Measurements from ENCODE around the gene DSTYK.

Gene DSTYK

GRCh38 chr1:205192287-205192686, 19.2 kb downstream of the DSTYK start:
- Histone ChIP-seq H3K4me3 (ENCODE audit: low read length in 2 of 2) (no peak overlapping the region), H3K9me3 (ENCODE audit: control insufficient read depth in 2 of 2, low read length in 2 of 2) (no peaks in the 10 kb centered on the region), H3K36me3 (ENCODE audit: control insufficient read depth in 2 of 2, insufficient read depth in 2 of 2, low read length in 2 of 2) (peaks cover 4 to 8% of the 10 kb centered on the region in 2 donors), H3K9ac (ENCODE audit: low read depth in 1 of 2, low read length in 2 of 2) (no peak overlapping the region), H3K27me3 (ENCODE audit: control insufficient read depth in 2 of 2, insufficient read depth in 2 of 2, low read length in 2 of 2) (no peaks in the 10 kb centered on the region), H3K4me1 (ENCODE audit: control insufficient read depth in 2 of 2, insufficient read depth in 2 of 2, low read length in 2 of 2) (no peaks in the 10 kb centered on the region), H3K27ac (ENCODE audit: low read depth in 2 of 2, low read length in 2 of 2) (no peak overlapping the region)

DNA sequence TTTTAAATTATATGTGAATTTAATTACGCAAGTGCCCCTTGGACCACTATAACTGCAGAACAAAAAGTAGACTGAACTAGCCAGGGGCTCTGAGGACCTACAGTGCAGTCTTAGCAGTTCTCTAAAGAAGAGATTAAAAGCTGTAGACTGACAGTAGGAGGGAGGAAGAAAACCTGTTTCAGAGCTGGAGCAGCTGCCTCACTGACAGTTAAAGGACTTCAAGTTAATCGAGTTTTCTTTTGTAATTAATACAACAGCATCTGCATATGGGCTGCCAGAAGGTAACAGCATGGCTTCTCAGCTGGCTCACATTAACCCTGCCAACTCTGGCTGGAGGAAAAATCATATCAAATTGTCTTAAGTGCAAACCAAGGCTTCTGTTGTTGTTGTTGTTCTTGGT, 19.9 kb downstream of the DSTYK start:
- Histone ChIP-seq H3K4me1 (ENCODE audit: control insufficient read depth in 2 of 2, insufficient read depth in 2 of 2, low read length in 2 of 2) (no peaks in the 10 kb centered on the region), H3K9ac (ENCODE audit: low read depth in 1 of 2, low read length in 2 of 2) (no peak overlapping the region), H3K4me3 (ENCODE audit: low read length in 2 of 2) (no peak overlapping the region), H3K27me3 (ENCODE audit: control insufficient read depth in 2 of 2, insufficient read depth in 2 of 2, low read length in 2 of 2) (no peaks in the 10 kb centered on the region), H3K36me3 (ENCODE audit: control insufficient read depth in 2 of 2, insufficient read depth in 2 of 2, low read length in 2 of 2) (peaks cover 4 to 11% of the 10 kb centered on the region in 2 donors), H3K9me3 (ENCODE audit: control insufficient read depth in 2 of 2, low read length in 2 of 2) (no peaks in the 10 kb centered on the region), H3K27ac (ENCODE audit: low read depth in 2 of 2, low read length in 2 of 2) (no peak overlapping the region)

DNA sequence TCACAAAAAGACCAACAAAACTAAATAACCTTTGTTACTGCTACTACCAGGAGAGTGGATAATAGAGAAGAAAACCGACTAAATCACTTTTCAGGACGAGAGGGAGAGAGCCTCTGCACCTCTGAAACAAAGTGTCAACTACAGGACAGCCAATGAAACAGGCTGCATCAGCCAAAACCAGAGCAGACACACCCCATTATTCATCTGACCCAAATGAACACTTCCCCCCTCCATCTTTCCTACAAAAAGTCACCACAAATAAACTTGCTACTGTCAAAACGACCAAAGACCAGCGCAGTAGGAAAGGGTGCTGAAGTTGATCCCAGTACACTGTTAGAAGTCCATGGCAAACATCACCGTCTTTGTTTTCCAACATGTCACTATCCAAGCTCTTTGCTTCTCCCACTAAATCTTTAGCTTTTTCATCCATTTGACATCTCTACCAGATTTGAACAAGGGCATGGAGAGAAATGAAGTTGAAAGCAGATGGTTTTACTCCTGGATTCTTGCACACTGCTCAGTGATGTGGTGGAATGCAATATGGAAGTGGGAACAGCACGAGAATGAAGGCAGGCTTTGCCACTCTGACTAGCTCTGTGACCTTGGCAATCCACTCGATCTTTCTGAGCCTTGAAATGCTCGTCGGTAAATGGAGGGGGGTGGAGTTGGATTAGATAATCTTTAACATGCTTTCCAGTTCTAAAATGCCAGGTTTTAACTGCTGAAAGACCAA, 20.5 kb downstream of the DSTYK start:
- Histone ChIP-seq H3K27ac (ENCODE audit: low read depth in 2 of 2, low read length in 2 of 2) (no peak overlapping the region), H3K27me3 (ENCODE audit: control insufficient read depth in 2 of 2, insufficient read depth in 2 of 2, low read length in 2 of 2) (no peaks in the 10 kb centered on the region), H3K4me1 (ENCODE audit: control insufficient read depth in 2 of 2, insufficient read depth in 2 of 2, low read length in 2 of 2) (no peaks in the 10 kb centered on the region), H3K9me3 (ENCODE audit: control insufficient read depth in 2 of 2, low read length in 2 of 2) (no peaks in the 10 kb centered on the region), H3K4me3 (ENCODE audit: low read length in 2 of 2) (no peak overlapping the region), H3K9ac (ENCODE audit: low read depth in 1 of 2, low read length in 2 of 2) (no peak overlapping the region), H3K36me3 (ENCODE audit: control insufficient read depth in 2 of 2, insufficient read depth in 2 of 2, low read length in 2 of 2) (peaks cover 4 to 11% of the 10 kb centered on the region in 2 donors)

DNA sequence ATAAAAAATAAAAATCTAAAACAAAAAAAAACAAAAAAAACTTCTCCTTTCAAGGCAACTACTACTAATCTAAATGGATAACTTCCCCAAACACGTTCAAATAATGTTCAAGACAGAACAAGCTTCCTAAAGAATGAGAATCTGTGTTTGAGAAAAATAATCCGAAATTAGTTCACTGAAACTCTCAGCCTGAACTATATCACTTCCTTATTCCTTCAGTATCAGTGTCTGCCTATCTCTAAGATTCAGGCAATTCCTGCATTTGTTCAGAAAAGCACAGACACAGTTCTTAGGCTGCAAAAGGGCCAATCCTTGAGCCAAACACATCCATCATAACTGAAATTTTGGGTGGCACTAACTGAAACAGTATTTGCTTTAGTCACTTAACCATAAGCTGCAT, 22.4 kb downstream of the DSTYK start:
- H3K9me3 ChIP-seq (ENCODE audit: control insufficient read depth in 2 of 2, low read length in 2 of 2): no peaks in the 10 kb centered on the region
- no peak overlapping the region for H3K27ac ChIP-seq (ENCODE audit: low read depth in 2 of 2, low read length in 2 of 2)
- H3K27me3 ChIP-seq (ENCODE audit: control insufficient read depth in 2 of 2, insufficient read depth in 2 of 2, low read length in 2 of 2): no peaks in the 10 kb centered on the region
- peaks cover 4 to 6% of the 10 kb centered on the region in 2 donors for H3K36me3 ChIP-seq (ENCODE audit: control insufficient read depth in 2 of 2, insufficient read depth in 2 of 2, low read length in 2 of 2)
- H3K4me3 ChIP-seq (ENCODE audit: low read length in 2 of 2): no peak overlapping the region
- no peak overlapping the region for H3K9ac ChIP-seq (ENCODE audit: low read depth in 1 of 2, low read length in 2 of 2)
- no peaks in the 10 kb centered on the region for H3K4me1 ChIP-seq (ENCODE audit: control insufficient read depth in 2 of 2, insufficient read depth in 2 of 2, low read length in 2 of 2)

DNA sequence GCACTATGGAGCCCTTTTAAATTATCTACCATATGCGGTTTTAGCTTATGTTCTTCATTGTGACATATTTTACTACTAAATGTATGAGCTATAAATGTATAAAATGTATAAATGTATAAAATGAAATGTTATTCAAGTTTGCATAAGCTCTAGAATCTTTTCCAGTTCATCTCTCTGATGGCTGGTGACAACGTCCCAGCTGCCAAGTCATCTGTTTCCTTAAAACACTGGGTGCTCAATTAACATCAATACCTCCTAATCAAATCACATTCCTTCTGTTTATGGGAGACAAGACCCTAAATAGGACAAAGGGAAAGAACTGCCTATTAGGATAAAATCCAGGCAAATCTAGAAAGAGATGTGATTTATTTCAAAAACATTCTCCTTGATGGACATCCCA, 22.9 kb downstream of the DSTYK start:
- Histone ChIP-seq H3K9me3 (ENCODE audit: control insufficient read depth in 2 of 2, low read length in 2 of 2) (no peaks in the 10 kb centered on the region), H3K9ac (ENCODE audit: low read depth in 1 of 2, low read length in 2 of 2) (no peak overlapping the region), H3K27me3 (ENCODE audit: control insufficient read depth in 2 of 2, insufficient read depth in 2 of 2, low read length in 2 of 2) (no peaks in the 10 kb centered on the region), H3K36me3 (ENCODE audit: control insufficient read depth in 2 of 2, insufficient read depth in 2 of 2, low read length in 2 of 2) (peaks cover 4 to 6% of the 10 kb centered on the region in 2 donors), H3K27ac (ENCODE audit: low read depth in 2 of 2, low read length in 2 of 2) (no peak overlapping the region), H3K4me1 (ENCODE audit: control insufficient read depth in 2 of 2, insufficient read depth in 2 of 2, low read length in 2 of 2) (no peaks in the 10 kb centered on the region), H3K4me3 (ENCODE audit: low read length in 2 of 2) (no peak overlapping the region)

- H3K36me3 ChIP-seq (ENCODE audit: control insufficient read depth in 2 of 2, insufficient read depth in 2 of 2, low read length in 2 of 2): peaks cover 4 to 6% of the 10 kb centered on the region in 2 donors
- H3K9ac ChIP-seq (ENCODE audit: low read depth in 1 of 2, low read length in 2 of 2): no peak overlapping the region
- no peak overlapping the region for H3K4me3 ChIP-seq (ENCODE audit: low read length in 2 of 2)
- H3K4me1 ChIP-seq (ENCODE audit: control insufficient read depth in 2 of 2, insufficient read depth in 2 of 2, low read length in 2 of 2): no peaks in the 10 kb centered on the region
- no peak overlapping the region for H3K27ac ChIP-seq (ENCODE audit: low read depth in 2 of 2, low read length in 2 of 2)
- no peaks in the 10 kb centered on the region for H3K9me3 ChIP-seq (ENCODE audit: control insufficient read depth in 2 of 2, low read length in 2 of 2)
- H3K27me3 ChIP-seq (ENCODE audit: control insufficient read depth in 2 of 2, insufficient read depth in 2 of 2, low read length in 2 of 2): no peaks in the 10 kb centered on the region
Observed at GRCh38 chr1:205188098-205188497, 23.4 kb downstream of the DSTYK start.

- no peaks in the 10 kb centered on the region for H3K9me3 ChIP-seq (ENCODE audit: control insufficient read depth in 2 of 2, low read length in 2 of 2)
- no peaks in the 10 kb centered on the region for H3K27me3 ChIP-seq (ENCODE audit: control insufficient read depth in 2 of 2, insufficient read depth in 2 of 2, low read length in 2 of 2)
- no peak overlapping the region for H3K9ac ChIP-seq (ENCODE audit: low read depth in 1 of 2, low read length in 2 of 2)
- peaks cover 4 to 6% of the 10 kb centered on the region in 2 donors for H3K36me3 ChIP-seq (ENCODE audit: control insufficient read depth in 2 of 2, insufficient read depth in 2 of 2, low read length in 2 of 2)
- no peaks in the 10 kb centered on the region for H3K4me1 ChIP-seq (ENCODE audit: control insufficient read depth in 2 of 2, insufficient read depth in 2 of 2, low read length in 2 of 2)
- H3K27ac ChIP-seq (ENCODE audit: low read depth in 2 of 2, low read length in 2 of 2): no peak overlapping the region
- H3K4me3 ChIP-seq (ENCODE audit: low read length in 2 of 2): no peak overlapping the region
Observed at GRCh38 chr1:205187420-205187819, 24.1 kb downstream of the DSTYK start.

DNA sequence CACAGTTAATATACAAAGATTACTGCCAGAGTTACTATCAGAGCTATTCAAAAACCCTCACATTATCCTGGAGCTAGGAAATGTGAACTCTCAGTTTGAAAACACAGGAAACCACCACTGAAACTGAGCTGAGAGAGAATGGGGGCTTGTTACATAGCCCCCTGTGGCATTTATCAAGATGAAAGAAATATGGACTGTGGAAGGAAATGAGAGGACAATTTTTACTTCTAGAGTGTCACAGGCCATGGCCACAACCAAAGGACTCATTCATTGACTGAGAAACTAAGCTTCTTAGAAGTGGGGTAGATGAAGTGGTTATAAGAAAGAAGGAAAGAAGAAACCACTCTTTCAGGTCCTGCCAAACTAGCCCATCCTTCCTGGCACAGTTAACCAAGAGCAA, 25.3 kb downstream of the DSTYK start:
- Histone ChIP-seq H3K9ac (ENCODE audit: low read depth in 1 of 2, low read length in 2 of 2) (no peak overlapping the region), H3K4me3 (ENCODE audit: low read length in 2 of 2) (no peak overlapping the region), H3K9me3 (ENCODE audit: control insufficient read depth in 2 of 2, low read length in 2 of 2) (no peaks in the 10 kb centered on the region), H3K27ac (ENCODE audit: low read depth in 2 of 2, low read length in 2 of 2) (no peak overlapping the region), H3K4me1 (ENCODE audit: control insufficient read depth in 2 of 2, insufficient read depth in 2 of 2, low read length in 2 of 2) (no peaks in the 10 kb centered on the region), H3K27me3 (ENCODE audit: control insufficient read depth in 2 of 2, insufficient read depth in 2 of 2, low read length in 2 of 2) (no peaks in the 10 kb centered on the region), H3K36me3 (ENCODE audit: control insufficient read depth in 2 of 2, insufficient read depth in 2 of 2, low read length in 2 of 2) (peaks cover 4 to 6% of the 10 kb centered on the region in 2 donors)

- Histone ChIP-seq H3K9ac (ENCODE audit: low read depth in 1 of 2, low read length in 2 of 2) (no peak overlapping the region), H3K27ac (ENCODE audit: low read depth in 2 of 2, low read length in 2 of 2) (no peak overlapping the region), H3K9me3 (ENCODE audit: control insufficient read depth in 2 of 2, low read length in 2 of 2) (no peaks in the 10 kb centered on the region), H3K36me3 (ENCODE audit: control insufficient read depth in 2 of 2, insufficient read depth in 2 of 2, low read length in 2 of 2) (peaks cover 4 to 6% of the 10 kb centered on the region in 2 donors), H3K4me1 (ENCODE audit: control insufficient read depth in 2 of 2, insufficient read depth in 2 of 2, low read length in 2 of 2) (peaks cover 0 to 3% of the 10 kb centered on the region in 2 donors), H3K27me3 (ENCODE audit: control insufficient read depth in 2 of 2, insufficient read depth in 2 of 2, low read length in 2 of 2) (no peaks in the 10 kb centered on the region), H3K4me3 (ENCODE audit: low read length in 2 of 2) (no peak overlapping the region)
Observed at GRCh38 chr1:205183676-205184335, 27.7 kb downstream of the DSTYK start.

DNA sequence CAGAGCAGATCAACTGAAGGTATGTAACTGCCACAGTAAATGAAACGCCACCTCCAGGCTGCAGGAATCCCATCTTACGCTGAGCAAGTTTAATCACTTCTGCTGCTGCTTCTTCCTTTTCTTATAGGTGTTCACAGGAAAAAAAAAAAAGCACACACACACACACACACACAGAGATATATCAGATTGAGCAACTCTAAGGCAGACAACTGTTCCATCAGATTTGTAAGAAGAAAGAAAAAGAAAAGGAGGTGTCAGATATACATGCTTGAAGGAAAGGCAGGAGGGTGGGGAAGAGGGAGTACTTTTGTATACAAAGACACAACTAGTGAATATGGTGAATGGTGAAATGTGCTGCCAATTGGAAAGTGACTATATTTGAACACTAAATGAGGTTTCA, 28.6 kb downstream of the DSTYK start:
- Histone ChIP-seq H3K4me3 (ENCODE audit: low read length in 2 of 2) (no peak overlapping the region), H3K9ac (ENCODE audit: low read depth in 1 of 2, low read length in 2 of 2) (no peak overlapping the region), H3K9me3 (ENCODE audit: control insufficient read depth in 2 of 2, low read length in 2 of 2) (no peaks in the 10 kb centered on the region), H3K4me1 (ENCODE audit: control insufficient read depth in 2 of 2, insufficient read depth in 2 of 2, low read length in 2 of 2) (peaks cover 0 to 3% of the 10 kb centered on the region in 2 donors), H3K27me3 (ENCODE audit: control insufficient read depth in 2 of 2, insufficient read depth in 2 of 2, low read length in 2 of 2) (no peaks in the 10 kb centered on the region), H3K36me3 (ENCODE audit: control insufficient read depth in 2 of 2, insufficient read depth in 2 of 2, low read length in 2 of 2) (peaks cover 4 to 7% of the 10 kb centered on the region in 2 donors), H3K27ac (ENCODE audit: low read depth in 2 of 2, low read length in 2 of 2) (no peak overlapping the region)
